HG03103 (cell line): Measurements from ENCODE around the gene LSM14A.
"Not testable (repeated sequence)": the region's sequence is repeated elsewhere in the genome, so short reads cannot be mapped to it uniquely, and the experiment has no call there.

Source experiments
- ATAC-seq: cut with Tn5 transposase; IDR thresholded peaks from one replicate; pipeline ENCODE4 v1.9.1; 2021; ENCODE audit warnings: low read depth; ENCODE audit not compliant: unreplicated experiment

Gene LSM14A

DNA sequence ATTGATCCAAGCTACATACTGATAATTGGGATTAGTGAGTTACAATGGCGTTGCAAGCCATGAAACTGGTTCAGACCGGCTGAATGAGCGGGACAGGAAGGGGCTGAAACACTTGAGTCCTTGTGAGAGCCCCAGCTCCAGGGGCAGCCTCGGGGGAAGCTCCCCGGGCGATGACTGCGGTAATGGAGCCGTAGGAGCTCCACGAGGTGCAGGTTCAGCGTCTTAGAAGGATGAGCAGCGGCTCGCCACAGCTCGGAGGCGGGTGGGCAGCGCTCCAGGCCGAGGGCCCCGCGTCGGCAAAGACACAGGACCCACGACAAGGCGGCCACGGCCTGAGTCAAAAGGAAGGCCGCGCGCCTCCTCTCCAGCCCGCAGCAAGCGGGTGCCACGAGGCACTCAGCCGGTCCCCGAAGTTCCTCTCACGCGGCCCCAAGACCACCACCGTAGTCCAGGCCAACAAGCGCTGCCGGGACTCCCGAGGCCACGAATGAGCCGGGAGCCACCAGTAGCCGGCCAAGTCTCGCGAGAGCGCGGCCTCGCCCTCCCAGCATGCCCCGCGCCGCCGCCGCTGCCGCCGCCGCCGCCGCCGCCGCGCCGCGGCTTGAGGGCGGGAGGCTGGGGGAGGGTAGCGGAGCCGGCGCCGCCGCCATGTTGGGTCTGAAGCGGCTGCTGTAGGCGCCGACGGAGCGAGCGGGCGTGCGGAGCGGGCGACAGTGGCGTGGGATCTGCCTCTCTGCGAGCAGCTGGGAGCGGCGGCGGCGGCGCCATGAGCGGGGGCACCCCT, at the start of gene LSM14A:
TSS of gene LSM14A (plus strand) at position 628 of the 784 bp plus-strand sequence. CDS start at position 767, 139 bp downstream.
- peak; percentile 59 for ATAC-seq

DNA sequence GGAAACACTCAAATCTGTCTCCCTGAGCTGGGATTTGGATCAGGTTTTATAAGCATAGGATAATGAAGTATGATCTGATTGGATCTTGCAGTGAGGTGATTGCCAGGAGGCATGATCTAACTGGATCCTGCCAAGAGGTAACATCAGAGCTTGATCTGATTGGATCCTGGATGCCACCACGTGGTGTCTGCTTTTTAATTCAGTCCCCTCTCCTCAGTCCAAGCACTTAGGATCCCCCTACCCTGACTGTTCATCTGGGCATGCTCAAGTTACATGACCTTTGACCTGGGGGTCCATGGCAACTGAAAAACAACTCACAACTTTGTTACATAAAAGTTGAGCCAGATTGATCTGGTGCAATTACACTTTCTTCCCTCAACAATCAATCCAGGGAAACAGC, 47.5 kb upstream of the LSM14A start:
- no peak for ATAC-seq

DNA sequence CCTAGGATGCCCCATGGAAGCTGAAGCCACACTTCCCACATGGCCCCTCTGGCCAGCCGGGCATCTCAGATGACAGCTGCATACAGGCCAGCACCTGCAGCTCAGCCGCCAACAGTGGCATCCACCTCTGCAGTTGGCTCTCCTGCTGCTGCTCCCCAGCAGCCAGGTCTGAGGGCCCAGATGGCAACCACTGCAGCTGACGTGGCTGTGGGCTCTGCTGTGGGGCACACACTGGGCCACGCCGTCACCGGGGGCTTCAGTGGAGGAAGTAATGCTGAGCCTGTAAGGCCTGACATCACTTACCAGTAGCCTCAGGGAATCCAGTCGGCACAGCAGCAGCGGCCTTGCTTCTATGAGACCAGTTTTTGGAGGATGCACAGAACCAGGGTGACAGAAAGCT, 45.3 kb upstream of the LSM14A start:
- no peak for ATAC-seq

DNA sequence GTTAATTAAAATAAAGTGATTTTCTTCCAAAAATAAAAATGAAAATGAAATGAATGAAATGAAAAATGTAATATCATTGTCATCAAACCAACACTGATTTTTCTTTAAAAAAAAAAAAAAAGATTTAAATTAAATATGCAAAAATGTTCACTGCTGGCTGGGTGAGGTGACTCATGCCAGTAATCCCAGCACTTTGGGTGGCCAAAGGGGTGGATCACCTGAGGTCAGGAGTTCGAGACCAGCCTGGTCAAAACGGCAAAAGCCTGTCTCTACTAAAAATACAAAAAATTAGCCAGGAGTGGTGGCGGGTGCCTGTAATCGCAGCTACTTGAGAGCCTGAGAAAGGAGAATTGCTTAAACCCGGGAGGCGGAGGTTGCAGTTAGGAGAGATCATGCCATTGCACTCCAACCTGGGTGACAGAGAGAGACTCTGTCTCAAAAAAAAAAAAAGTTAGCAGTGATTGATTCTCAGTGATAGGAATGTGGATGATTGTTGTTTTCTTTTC, 44.6 kb upstream of the LSM14A start:
- ATAC-seq, result no peak

DNA sequence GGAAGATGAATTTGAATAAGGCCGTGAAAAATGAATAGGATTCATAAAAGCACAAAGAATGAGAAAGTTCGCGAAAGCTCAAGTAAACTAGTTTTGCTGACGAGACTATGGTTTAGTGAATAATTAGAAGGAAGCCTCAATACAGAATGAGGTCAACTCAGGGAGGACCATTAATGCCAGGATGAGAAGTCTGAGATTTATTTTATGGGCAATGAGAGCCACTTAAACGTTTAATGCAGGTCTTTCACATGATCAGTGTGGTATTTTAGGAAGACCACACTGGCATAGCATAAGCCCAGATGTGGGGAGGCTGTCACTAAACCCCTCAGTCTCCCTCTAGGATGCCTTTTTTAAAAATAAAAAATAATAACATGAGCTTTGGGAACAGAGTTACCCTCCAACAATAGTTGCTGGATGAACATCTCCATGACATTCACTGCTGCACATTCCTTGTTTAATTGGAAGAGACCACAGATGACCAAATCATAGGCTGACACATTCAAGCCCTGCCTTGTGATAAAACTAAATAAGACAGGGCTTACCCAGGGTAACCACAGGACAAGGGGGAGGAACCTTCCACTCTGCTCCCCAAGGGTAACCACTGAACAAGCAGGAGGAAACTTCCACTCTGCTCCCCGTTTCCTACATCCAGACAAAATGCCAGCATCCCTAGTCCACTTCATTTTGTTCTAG, 43.6 kb upstream of the LSM14A start:
- no peak for ATAC-seq

DNA sequence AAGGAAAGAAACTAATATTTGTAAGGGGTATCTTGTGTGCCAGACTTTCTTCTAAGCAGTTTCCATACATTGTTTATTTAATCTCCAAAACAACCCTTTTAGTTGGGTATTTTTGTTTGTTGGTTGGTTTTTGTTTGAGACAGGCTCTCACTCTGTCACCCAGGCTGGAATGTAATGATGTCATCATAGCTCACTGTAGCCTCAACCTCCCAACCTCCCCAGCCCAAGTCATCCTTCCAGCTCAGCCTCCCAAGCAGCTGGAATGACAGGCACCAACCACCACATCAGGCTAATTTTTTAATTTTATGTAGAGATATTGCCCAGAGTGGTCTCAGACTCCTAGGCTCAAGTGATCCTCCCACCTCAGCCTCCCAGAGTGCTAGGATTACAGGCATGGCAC, 41.2 kb upstream of the LSM14A start:
- no peak for ATAC-seq

DNA sequence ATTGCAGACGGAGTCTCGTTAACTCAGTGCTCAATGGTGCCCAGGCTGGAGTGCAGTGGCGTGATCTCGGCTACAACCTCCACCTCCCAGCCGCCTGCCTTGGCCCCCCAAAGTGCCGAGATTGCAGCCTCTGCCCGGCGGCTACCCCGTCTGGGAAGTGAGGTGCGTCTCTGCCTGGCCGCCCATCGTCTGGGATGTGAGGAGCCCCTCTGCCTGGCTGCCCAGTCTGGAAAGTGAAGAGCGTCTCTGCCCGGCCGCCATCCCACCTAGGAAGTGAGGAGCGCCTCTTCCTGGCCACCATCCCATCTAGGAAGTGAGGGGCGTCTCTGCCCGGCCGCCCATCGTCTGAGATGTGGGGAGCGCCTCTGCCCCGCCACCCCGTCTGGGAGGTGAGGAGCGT, 40.2 kb upstream of the LSM14A start:
- ATAC-seq, result not testable (repeated sequence)

DNA sequence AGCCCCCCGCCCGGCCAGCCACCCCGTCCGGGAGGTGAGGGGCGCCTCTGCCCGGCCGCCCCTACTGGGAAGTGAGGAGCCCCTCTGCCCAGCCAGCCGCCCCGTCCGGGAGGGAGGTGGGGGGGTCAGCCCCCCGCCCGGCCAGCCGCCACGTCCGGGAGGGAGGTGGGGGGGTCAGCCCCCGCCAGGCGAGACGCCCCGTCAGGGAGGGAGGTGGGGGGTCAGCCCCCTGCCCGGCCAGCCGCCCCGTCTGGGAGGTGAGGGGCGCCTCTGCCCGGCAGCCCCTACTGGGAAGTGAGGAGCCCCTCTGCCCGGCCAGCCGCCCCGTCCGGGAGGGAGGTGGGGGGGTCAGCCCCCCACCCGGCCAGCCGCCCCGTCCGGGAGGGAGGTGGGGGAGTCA, 39.6 kb upstream of the LSM14A start:
- ATAC-seq, result not testable (repeated sequence)

DNA sequence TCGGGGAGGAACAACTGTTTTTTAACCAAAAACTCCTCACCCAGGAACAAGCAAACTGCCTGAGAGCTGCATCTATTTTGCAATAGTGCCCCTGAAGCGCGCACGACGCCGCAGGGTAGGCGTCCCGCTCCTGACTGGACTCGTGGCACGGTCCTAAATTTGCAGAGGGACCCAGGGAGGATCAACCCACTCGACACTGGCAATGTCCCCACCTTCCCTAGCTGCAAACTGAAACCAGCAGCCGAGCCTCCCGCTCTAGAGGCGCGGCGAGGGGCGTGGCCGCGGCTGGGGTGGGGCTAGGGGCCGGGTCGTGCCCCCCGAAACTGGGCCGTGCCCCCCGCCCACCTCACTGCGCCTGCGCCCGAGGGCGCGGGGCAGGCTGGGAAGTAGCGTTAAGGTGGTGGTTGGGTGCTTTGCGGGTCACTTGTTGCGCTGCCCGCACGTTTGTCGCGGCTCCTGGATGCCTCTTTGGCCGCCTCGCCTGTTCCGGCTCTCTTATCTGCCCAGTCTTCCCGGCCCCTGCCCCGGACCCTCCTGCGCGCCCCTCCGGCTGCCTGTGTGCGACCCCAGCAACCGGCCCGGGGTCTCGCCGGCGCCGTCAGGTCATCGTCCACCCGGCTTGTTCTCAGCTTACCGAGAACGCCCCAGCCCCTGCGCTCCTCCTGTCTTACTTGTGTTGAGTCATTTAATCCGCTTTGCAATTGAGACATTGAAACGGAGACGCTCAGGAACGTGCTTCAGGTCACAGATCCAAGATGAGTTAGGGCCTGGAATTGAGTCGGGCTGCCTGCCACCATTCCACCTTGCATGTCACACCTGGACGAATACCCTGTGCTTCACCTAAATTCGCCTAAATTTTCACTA, 37.9 kb upstream of the LSM14A start:
- peak; percentile 92 for ATAC-seq

DNA sequence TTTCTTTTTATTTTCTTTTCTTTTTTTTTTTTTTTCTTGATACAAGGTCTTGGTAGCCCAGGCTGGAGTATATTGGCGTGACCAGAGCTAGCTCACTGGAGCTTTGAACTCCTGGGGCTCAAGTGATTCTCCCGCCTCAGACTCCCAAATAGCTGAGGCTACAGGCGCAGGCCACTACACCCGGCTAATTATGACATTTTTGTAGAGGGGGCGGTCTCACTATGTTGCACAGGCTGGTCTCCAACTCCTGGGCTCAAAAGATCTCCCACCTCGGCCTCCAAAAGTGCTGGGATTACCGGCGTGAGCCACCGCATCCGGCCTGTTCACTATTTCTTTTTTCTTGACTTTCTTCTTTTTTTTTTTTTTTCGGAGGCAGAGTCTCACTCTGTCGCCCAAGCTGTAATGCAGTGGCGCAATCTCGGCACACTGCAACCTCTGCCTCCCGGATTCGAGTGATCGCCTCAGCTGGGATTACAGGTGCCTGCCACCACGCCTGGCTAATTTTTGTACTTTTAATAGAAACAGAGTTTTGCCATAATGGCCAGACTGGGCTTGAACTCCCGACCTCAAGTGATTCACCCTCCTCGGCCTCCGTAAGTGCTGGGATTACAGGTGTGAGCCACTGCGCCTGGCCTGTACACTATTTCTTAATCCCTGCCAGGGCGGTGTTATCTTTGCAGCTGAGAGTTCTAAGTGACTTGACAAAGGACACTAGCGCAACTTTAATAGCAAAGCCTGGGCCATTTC, 37.1 kb upstream of the LSM14A start:
- no peak for ATAC-seq

DNA sequence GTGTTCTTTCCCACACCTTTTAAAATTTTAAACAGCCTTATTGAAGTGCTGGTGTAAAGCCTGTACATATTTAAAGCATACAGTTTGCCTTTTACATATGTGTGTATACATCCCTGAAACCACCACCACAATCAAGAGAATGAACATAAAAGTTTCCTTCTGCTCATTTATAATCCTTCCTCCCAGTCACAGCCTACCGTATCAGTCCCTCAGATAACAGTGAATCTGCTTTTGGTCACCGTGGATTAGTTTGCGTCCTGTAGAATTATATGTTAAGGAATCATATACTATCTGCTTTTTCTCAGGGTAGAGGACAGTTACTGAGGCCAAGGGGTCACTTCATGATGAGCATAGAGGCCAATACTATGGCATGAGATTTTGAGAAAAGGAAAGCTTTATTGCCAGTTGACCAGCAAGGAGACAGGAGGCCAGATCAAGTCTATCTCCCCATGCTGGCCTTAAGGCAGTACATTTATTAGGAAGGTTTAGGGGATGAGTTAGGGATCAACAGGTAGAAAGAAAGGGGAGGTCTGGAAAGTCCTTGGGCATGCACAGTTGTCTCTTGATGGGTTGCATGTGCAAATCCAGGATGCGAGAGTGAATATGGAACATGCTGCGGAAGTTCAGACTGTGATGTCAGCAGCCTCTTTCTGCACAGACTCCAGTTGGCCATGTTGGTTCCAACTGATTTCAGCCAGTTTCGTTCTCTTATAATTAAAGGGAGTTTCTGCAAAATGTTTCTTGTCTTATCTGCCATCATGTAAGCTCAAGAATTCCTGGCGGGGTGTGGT, 36.3 kb upstream of the LSM14A start:
- no peak for ATAC-seq

DNA sequence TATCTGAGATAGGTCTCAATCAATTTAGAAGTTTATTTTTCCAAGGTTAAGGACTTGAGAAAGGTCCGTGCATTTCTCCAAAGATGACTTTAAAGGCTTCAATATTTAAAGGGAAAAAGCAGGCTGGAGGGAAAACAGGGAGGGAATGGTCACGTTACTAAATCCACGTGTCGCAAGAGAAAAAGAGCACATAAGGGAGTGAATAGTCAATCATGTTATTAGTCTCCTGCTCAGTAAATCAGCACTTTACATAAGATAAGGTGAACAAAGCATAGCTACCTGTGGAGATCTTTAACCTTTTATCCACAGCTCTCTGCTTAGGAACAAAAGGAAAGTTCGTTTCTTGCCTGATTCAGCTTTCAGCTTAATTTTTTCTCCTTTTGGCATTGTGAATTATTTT, 31.3 kb upstream of the LSM14A start:
- ATAC-seq, result no peak

DNA sequence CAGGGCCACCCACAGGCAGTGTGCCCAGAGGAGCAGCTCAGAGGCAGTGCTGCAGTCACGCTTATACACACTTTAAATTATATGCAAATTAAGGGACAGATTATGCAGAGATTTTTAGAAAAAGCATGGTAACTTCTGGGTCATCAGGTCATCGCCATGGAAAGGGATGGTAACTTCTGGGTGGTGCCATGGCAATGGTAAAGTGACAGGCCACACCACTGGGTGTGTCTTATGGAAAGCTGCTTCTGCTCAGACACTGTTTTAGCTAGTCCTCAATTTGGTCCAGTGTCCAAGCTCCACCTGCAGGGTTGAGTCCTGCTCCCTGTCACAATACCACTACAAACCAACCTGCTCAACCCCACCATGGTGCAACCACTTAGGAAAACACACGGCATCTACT, 29.9 kb upstream of the LSM14A start:
- ATAC-seq, result no peak

DNA sequence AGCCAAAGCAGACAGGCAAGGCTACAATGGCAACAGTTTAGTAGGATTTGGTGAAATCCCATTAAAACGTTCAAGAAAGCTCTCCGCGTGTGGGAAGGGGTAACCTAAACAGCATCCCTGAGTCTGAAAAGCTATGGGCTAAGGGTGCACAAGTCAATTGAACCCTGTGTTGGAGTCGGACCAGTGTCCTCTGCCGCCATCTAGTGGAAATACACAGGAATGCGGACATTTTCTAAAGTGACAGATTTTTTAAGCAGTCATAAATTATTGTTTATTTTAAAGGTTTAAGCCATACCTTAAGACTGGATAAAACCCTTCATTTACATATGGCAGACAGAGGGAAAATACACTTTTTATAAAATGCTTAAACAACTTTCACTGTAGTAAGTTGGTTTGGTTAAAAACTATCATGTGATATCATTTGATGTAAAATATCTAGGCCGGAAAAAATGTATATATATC, 26.5 kb upstream of the LSM14A start:
- no peak for ATAC-seq

DNA sequence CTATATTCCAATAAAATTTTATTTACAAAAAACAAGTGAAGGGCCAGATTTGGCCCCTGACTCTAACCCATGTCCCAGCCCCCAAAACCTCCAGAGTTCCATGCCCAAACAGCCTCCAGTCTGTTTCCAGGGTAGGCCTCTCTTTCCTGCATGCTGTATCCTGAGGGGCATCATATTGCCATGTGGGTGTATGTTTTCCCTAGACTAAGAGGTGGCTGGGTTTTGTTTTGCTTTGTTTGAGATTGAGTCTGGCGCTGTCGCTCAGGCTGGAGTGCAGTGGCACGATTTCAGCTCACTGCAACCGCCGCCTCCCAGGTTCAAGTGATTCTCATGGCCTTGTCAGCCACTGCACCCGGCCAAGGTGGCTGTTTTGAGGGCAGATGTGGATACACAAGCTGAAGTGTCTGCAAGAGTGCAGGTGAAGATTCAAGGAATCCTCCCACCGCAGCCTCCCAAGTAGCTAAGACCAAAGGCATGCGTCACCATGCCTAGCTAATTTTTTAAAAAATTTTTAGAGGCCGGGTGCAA, 23.6 kb upstream of the LSM14A start:
- no peak for ATAC-seq

DNA sequence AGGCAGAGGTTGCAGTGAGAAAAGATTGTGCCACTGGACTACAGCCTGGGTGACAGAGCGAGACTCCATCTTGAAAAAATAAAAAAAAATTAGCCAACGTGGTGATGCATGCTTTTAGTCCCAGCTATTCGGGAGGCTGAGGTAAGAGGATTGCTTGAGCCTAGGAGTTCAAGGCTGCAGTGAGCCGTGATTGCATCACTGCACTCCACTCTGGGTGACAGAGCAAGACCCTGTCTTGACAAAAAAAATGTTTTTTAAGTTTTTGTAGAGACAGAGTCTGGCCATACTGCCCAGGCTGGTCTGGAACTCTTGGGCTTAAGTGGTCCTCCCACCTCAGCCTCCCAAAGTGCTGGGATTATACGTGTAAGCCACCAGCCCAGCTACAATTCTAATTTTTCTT, 22.4 kb upstream of the LSM14A start:
- no peak for ATAC-seq

DNA sequence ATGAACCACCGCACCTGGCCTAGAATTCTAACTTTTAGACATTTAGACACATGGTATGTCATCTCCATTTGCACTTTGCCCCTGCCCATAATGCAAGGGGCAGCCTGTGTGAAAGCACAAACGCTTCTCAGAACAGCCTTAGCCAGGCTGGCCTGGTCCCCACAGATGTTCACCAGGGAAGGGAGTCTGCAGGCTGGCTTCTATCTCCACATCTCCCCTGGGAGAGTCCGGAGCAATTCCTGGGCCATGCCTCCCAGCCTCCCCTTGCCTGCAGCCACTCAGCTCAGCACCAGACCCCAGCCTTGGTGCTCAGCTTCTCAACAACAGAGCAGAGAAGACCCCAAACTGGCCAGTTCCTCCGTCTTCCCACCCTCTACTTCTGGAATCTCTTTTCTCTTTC, 21.7 kb upstream of the LSM14A start:
- no peak for ATAC-seq

DNA sequence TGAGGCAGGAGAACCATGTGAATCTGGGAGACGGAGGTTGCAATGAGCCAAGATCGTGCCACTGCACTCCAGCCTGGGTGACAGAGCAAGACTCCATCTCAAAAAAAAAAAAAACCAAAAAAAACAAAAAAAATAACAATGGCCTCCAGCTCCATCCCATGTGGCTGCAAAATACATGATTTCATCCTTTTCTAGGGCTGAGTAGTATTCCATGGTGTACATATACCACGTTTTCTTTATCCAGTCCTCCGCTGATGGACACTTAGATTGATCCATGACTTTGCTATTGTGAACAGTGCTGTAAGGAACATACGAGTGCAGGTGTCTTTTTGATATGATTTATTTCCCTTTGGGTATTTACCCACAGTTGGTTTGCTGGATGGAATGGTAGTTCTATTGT, 20.9 kb upstream of the LSM14A start:
- ATAC-seq, result no peak

DNA sequence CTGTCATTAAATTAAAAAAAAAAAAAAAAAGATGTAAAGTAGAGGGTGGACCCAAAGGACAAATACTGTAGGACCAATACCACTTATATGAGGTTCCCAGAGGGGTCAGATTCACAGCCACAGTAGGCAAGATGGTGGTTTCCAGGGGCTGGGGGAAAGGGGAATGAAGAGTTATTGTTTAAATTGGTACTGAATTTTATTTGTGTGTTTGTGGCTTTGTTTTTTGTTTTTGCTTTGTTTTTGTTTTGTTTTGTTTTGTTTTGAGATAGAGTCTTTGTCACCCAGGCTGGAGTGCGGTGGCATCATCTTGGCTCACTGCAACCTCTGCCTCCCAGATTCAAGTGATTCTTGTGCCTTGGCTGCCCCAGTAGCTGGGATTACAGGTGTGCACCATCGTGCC, 17.9 kb upstream of the LSM14A start:
- ATAC-seq, result no peak
